Measurements from ENCODE around the gene AKAP17A. TPM values are rescaled to one million over a fixed set of nuclear protein-coding genes. Genes with fewer than 3 reads are reported as not detected.
"Not testable (repeated sequence)": the region's sequence is repeated elsewhere in the genome, so short reads cannot be mapped to it uniquely, and the experiment has no call there.

The AKAP17A gene
- total RNA-seq, 1 donor from 2014 or later, result 34.3 TPM

GRCh38 chrX:1610736-1611135 lies 19.3 kb downstream of the AKAP17A start:
- H3K4me1 Mint-ChIP-seq (ENCODE audit: low read depth), result no peaks in the 10 kb centered on the region
- TF ChIP-seq CTCF (IDR thresholded peaks at IDR 0.05), result no peak
- H3K9me3 Mint-ChIP-seq (ENCODE audit: low read depth), result no peaks in the 10 kb centered on the region
- no peaks in the 10 kb centered on the region for H3K36me3 Mint-ChIP-seq (ENCODE audit: low read depth)
- H3K27ac Mint-ChIP-seq (ENCODE audit: unreplicated experiment), result no peak overlapping the region
- DNase-seq (ENCODE audit: low spot score), result no peak
- H3K4me3 Mint-ChIP-seq (ENCODE audit: unreplicated experiment), result no peak overlapping the region
- no peaks in the 10 kb centered on the region for H3K27me3 Mint-ChIP-seq (ENCODE audit: low read depth)

GRCh38 chrX:1612641-1613286 lies 21.4 kb downstream of the AKAP17A start:
- H3K36me3 Mint-ChIP-seq (ENCODE audit: low read depth), result no peaks in the 10 kb centered on the region
- TF ChIP-seq CTCF (IDR thresholded peaks at IDR 0.05), result no peak
- H3K4me1 Mint-ChIP-seq (ENCODE audit: low read depth), result no peaks in the 10 kb centered on the region
- no peak for DNase-seq (ENCODE audit: low spot score)
- no peak overlapping the region for H3K27ac Mint-ChIP-seq (ENCODE audit: unreplicated experiment)
- H3K4me3 Mint-ChIP-seq (ENCODE audit: unreplicated experiment), result no peak overlapping the region
- H3K27me3 Mint-ChIP-seq (ENCODE audit: low read depth), result no peaks in the 10 kb centered on the region
- no peaks in the 10 kb centered on the region for H3K9me3 Mint-ChIP-seq (ENCODE audit: low read depth)

GRCh38 chrX:1614927-1615326 lies 23.5 kb downstream of the AKAP17A start, which contains the start of gene ASMT:
Gene ASMT (plus strand): TSS chrX:1615059. CDS start chrX:1615200, 141 bp downstream.
- Mint-ChIP-seq H3K9me3 (ENCODE audit: low read depth) (no peaks in the 10 kb centered on the region), H3K27ac (ENCODE audit: unreplicated experiment) (no peak within 1 kb of the TSS), H3K36me3 (ENCODE audit: low read depth) (no peaks in the 10 kb centered on the region), H3K4me3 (ENCODE audit: unreplicated experiment) (no peak within 1 kb of the TSS), H3K4me1 (ENCODE audit: low read depth) (no peaks in the 10 kb centered on the region), H3K27me3 (ENCODE audit: low read depth) (no peaks in the 10 kb centered on the region)
- TF ChIP-seq CTCF (IDR thresholded peaks at IDR 0.05), result no peak
- no peak for DNase-seq (ENCODE audit: low spot score)

GRCh38 chrX:1618689-1619088 lies 27.3 kb downstream of the AKAP17A start:
- Mint-ChIP-seq H3K4me3 (ENCODE audit: unreplicated experiment) (no peak overlapping the region), H3K27me3 (ENCODE audit: low read depth) (no peaks in the 10 kb centered on the region), H3K36me3 (ENCODE audit: low read depth) (no peaks in the 10 kb centered on the region), H3K4me1 (ENCODE audit: low read depth) (no peaks in the 10 kb centered on the region), H3K27ac (ENCODE audit: unreplicated experiment) (no peak overlapping the region), H3K9me3 (ENCODE audit: low read depth) (no peaks in the 10 kb centered on the region)
- no peak for DNase-seq (ENCODE audit: low spot score)
- TF ChIP-seq CTCF (IDR thresholded peaks at IDR 0.05), result no peak

GRCh38 chrX:1623691-1624090 lies 32.3 kb downstream of the AKAP17A start:
- no peaks in the 10 kb centered on the region for H3K9me3 Mint-ChIP-seq (ENCODE audit: low read depth)
- DNase-seq (ENCODE audit: low spot score), result no peak
- peaks cover 2% of the 10 kb centered on the region for H3K36me3 Mint-ChIP-seq (ENCODE audit: low read depth)
- H3K4me1 Mint-ChIP-seq (ENCODE audit: low read depth), result no peaks in the 10 kb centered on the region
- H3K27ac Mint-ChIP-seq (ENCODE audit: unreplicated experiment), result no peak overlapping the region
- peaks cover 3% of the 10 kb centered on the region for H3K27me3 Mint-ChIP-seq (ENCODE audit: low read depth)
- TF ChIP-seq CTCF (IDR thresholded peaks at IDR 0.05), result no peak
- no peak overlapping the region for H3K4me3 Mint-ChIP-seq (ENCODE audit: unreplicated experiment)

GRCh38 chrX:1624158-1624860 lies 32.9 kb downstream of the AKAP17A start:
- DNase-seq (ENCODE audit: low spot score); H3K27me3 Mint-ChIP-seq (ENCODE audit: low read depth); H3K27ac Mint-ChIP-seq (ENCODE audit: unreplicated experiment); H3K4me1 Mint-ChIP-seq (ENCODE audit: low read depth); H3K9me3 Mint-ChIP-seq (ENCODE audit: low read depth); H3K36me3 Mint-ChIP-seq (ENCODE audit: low read depth); H3K4me3 Mint-ChIP-seq (ENCODE audit: unreplicated experiment): not testable (repeated sequence)

- H3K4me1 Mint-ChIP-seq (ENCODE audit: low read depth); H3K36me3 Mint-ChIP-seq (ENCODE audit: low read depth); DNase-seq (ENCODE audit: low spot score); H3K4me3 Mint-ChIP-seq (ENCODE audit: unreplicated experiment); H3K27ac Mint-ChIP-seq (ENCODE audit: unreplicated experiment); H3K9me3 Mint-ChIP-seq (ENCODE audit: low read depth): not testable (repeated sequence)
- peaks cover 13% of the 10 kb centered on the region for H3K27me3 Mint-ChIP-seq (ENCODE audit: low read depth)
These were observed 33.4 kb downstream of the AKAP17A start for GRCh38 chrX:1624861-1625215.

Data from chondrocyte (in vitro differentiated cells).